Measurements from ENCODE around the gene SOS1.

DNA sequence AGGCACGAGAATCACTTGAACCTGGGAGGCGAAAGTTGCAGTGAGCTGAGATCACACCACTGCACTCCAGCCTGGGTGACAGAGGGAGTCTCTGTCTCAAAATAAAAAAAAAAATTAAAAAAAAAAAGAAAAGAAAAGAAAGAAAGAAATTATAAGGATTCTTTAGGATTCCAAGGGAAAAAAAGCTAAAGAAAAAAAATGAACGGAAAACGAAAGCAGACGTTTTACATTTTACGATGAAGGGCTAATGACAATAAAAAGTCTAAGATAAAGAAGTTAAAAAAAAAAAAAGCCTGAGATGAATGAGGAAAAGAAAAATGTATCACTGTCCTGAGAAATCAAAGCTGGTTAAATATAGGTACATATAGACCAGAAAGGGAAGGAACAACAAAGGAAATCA is 58.5 kb downstream of the SOS1 start:
- TF ChIP-seq, protein P1, sequence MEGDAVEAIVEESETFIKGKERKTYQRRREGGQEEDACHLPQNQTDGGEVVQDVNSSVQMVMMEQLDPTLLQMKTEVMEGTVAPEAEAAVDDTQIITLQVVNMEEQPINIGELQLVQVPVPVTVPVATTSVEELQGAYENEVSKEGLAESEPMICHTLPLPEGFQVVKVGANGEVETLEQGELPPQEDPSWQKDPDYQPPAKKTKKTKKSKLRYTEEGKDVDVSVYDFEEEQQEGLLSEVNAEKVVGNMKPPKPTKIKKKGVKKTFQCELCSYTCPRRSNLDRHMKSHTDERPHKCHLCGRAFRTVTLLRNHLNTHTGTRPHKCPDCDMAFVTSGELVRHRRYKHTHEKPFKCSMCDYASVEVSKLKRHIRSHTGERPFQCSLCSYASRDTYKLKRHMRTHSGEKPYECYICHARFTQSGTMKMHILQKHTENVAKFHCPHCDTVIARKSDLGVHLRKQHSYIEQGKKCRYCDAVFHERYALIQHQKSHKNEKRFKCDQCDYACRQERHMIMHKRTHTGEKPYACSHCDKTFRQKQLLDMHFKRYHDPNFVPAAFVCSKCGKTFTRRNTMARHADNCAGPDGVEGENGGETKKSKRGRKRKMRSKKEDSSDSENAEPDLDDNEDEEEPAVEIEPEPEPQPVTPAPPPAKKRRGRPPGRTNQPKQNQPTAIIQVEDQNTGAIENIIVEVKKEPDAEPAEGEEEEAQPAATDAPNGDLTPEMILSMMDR (IDR thresholded peaks at IDR 0.05) = no peak
- TF ChIP-seq POLR2A (IDR thresholded peaks at IDR 0.05) (no peak), POLR2AphosphoS5 (IDR thresholded peaks at IDR 0.05) (no peak), EP300 (IDR thresholded peaks at IDR 0.05) (no peak)

Measured in upper lobe of left lung (tissue), 4 donors.